Suprapubic skin (tissue), 4 donors: ENCODE measurements around the gene CLSTN2.

Experiments
- CTCF ChIP-seq, 2 donors: fragments of 200-600 bp in 1 of 2; fragments of 450-650 bp in 1 of 2; sonication (generic) in 1 of 2; IDR thresholded peaks; one replicate each; pipeline ENCODE4 v1.5.1; 2016 to 2019; ENCODE audit warnings: antibody characterized with exemption in 2 of 2, mild to moderate bottlenecking in 1 of 2, moderate library complexity in 1 of 2
- EP300 ChIP-seq: sonication (generic); formaldehyde crosslinking; IDR thresholded peaks from one replicate; pipeline ENCODE4 v1.6.1; 2017; ENCODE audit warnings: antibody characterized with exemption
- POLR2A ChIP-seq, 2 donors: fragments of 450-650 bp; IDR thresholded peaks; one replicate each; pipeline ENCODE4 v1.6.1; 2017; ENCODE audit warnings: antibody characterized with exemption in 2 of 2, mild to moderate bottlenecking in 2 of 2, moderate library complexity in 2 of 2
- POLR2AphosphoS5 ChIP-seq, 3 donors: sonication (generic); formaldehyde crosslinking; IDR thresholded peaks; one replicate each; pipeline ENCODE4 v1.6.1; 2017; ENCODE audit warnings: antibody characterized with exemption in 3 of 3

DNA sequence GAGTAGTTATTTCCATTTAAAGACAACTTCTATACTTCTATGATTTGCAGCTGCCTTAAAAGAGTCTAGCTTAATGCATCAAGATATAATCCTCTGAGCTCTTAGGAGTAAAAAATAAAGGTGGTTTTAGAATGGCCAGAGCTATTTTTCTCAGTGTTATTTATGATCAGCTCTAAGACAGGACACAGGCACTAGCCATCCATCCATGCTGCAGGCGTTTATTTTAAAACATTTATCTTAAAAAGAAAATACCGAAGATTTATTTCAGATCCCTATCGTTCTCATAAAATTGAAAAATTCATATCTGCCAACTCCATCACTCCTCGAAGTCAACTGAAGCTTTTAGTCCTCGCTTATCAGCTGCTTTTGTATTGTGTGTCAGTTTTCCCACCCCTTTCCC, 243.5 kb downstream of the CLSTN2 start:
- TF ChIP-seq CTCF (IDR thresholded peaks at IDR 0.05): no peak
- TF ChIP-seq POLR2A (IDR thresholded peaks at IDR 0.05): no peak
- no peak for TF ChIP-seq EP300
- TF ChIP-seq POLR2AphosphoS5 (IDR thresholded peaks at IDR 0.05): no peak
